HepG2 (cell line): ENCODE results near the gene KANSL1. TPM values are rescaled to one million over a fixed set of nuclear protein-coding genes. Genes with fewer than 3 reads are reported as not detected.

Source experiments
- ATAC-seq: fragments of 200-7000 bp; cut with Tn5 transposase; 3 replicates; pipeline ENCODE4 v1.9.1; 2020; ENCODE audit warnings: mild to moderate bottlenecking, moderate library complexity
- BruUV-seq: library from RNA; stranded (reverse); fragments of 400-500 nt; replicated peaks from 2 replicates; lab custom pipeline; 2021; lab: Mats Ljungman, UMichigan
- CTCF ChIA-PET: fragments of 300-600 bp; formaldehyde crosslinking; extraction: SDS; loops from one replicate; lab custom pipeline; 2021; ENCODE audit warnings: low total read pairs, inconsistent platforms, low intra/inter-chr PET ratio; lab: Yijun Ruan, JAX
- POLR2A ChIA-PET: fragments of 350-600 bp; sonication (Branson Sonifier 250); formaldehyde crosslinking; loops from one replicate; lab custom pipeline; 2020; ENCODE audit warnings: antibody characterized with exemption, inconsistent platforms; lab: Yijun Ruan, JAX
- DNase-seq: peaks from one replicate; pipeline ENCODE4 v3.0.0-alpha.2; 2015; ENCODE audit warnings: low spot score
- FAIRE-seq: peaks from 3 replicates; lab custom pipeline; 2011; peaks lifted over from hg19 to GRCh38; lab: Jason Lieb, UNC
- H2AFZ ChIP-seq: one replicate; pipeline ENCODE4 v1.6.1; 2011; ENCODE audit warnings: low read length, inconsistent platforms
- H3K27ac ChIP-seq: fragments of 300-600 bp; 3 replicates; pipeline ENCODE4 v1.8.0; 2011; ENCODE audit warnings: mixed run types, mild to moderate bottlenecking, mixed read lengths, low read length, inconsistent platforms; ENCODE audit not compliant: insufficient read depth; ENCODE audit errors: extremely low read length
- H3K27me3 ChIP-seq, 2 experiments: fragments of 200-600 bp in 1 of 2; 2 replicates in 1 of 2; 3 replicates in 1 of 2; pipeline versions ENCODE4 v1.6.0 to v1.8.0; 2011; ENCODE audit warnings: low read length in 2 of 2, mild to moderate bottlenecking in 2 of 2, moderate library complexity in 2 of 2, inconsistent platforms in 1 of 2; ENCODE audit not compliant: insufficient read depth in 2 of 2, control insufficient read depth in 1 of 2
- H3K36me3 ChIP-seq, 2 experiments: fragments of 200-600 bp in 1 of 2; replicated peaks in 1 of 2; 2 replicates in 1 of 2; 3 replicates in 1 of 2; pipeline versions ENCODE4 v1.5.1 to v1.8.0; 2011; ENCODE audit warnings: low read length in 2 of 2, inconsistent platforms in 1 of 2; ENCODE audit not compliant: insufficient read depth in 2 of 2, control insufficient read depth in 1 of 2
- H3K4me1 ChIP-seq: 2 replicates; pipeline ENCODE4 v1.5.1; 2012; ENCODE audit warnings: low read length, inconsistent platforms; ENCODE audit not compliant: insufficient read depth
- H3K4me2 ChIP-seq: 2 replicates; pipeline ENCODE4 v1.6.0; 2011; ENCODE audit warnings: low read depth, low read length, inconsistent platforms
- H3K4me3 ChIP-seq, 3 experiments: fragments of 200-600 bp in 1 of 3; sonication (generic), shearing (Covaris generic) in 1 of 3; replicated peaks in 1 of 3; 2 replicates each; pipeline ENCODE4 v1.5.1; 2011 to 2016; ENCODE audit warnings: low read length in 3 of 3, inconsistent platforms in 2 of 3, low read depth in 2 of 3, mild to moderate bottlenecking in 2 of 3, control low read depth in 1 of 3, mixed read lengths in 1 of 3; ENCODE audit not compliant: insufficient read depth in 1 of 3
- H3K79me2 ChIP-seq: one replicate; pipeline ENCODE4 v1.6.1; 2011; ENCODE audit warnings: low read length, inconsistent platforms; ENCODE audit not compliant: insufficient read depth
- H3K9ac ChIP-seq: 2 replicates; pipeline ENCODE4 v1.6.0; 2011; ENCODE audit warnings: mild to moderate bottlenecking, low read depth, low read length, inconsistent platforms; ENCODE audit not compliant: insufficient read depth
- H3K9me3 ChIP-seq: 2 replicates; pipeline ENCODE4 v1.5.1; 2012; ENCODE audit warnings: mild to moderate bottlenecking, low read length
- H4K20me1 ChIP-seq: 2 replicates; pipeline ENCODE4 v1.6.0; 2011; ENCODE audit warnings: inconsistent platforms, mild to moderate bottlenecking, low read length, moderate library complexity; ENCODE audit not compliant: insufficient read depth
- HOXA5 ChIP-seq: sonication (generic); formaldehyde crosslinking; IDR thresholded peaks from 2 replicates; pipeline ENCODE4 v1.4.0; 2020; ENCODE audit warnings: missing genetic modification reagents
- NFIB ChIP-seq: sonication (generic); formaldehyde crosslinking; IDR thresholded peaks from 2 replicates; pipeline ENCODE4 v1.9.0; 2021; ENCODE audit warnings: missing genetic modification reagents, mild to moderate bottlenecking, borderline replicate concordance
- PBX2 ChIP-seq: IDR thresholded peaks from 2 replicates; pipeline ENCODE4 v1.6.1; 2016; ENCODE audit warnings: control low read depth
- SRSF4 ChIP-seq: fragments of 200-400 bp; formaldehyde crosslinking; IDR thresholded peaks from one replicate; pipeline ENCODE4 v1.6.1; 2018; ENCODE audit warnings: mild to moderate bottlenecking, low read depth, low read length, moderate library complexity; ENCODE audit not compliant: poor library complexity, severe bottlenecking
- ZFP37 ChIP-seq: sonication (generic); formaldehyde crosslinking; IDR thresholded peaks from 2 replicates; pipeline ENCODE4 v1.4.0; 2020; ENCODE audit warnings: missing genetic modification reagents, borderline replicate concordance
- ZNF124 ChIP-seq: sonication (generic); formaldehyde crosslinking; IDR thresholded peaks from 2 replicates; pipeline ENCODE4 v1.4.0; 2020; ENCODE audit warnings: missing genetic modification reagents
- ZNF33A ChIP-seq: sonication (generic); formaldehyde crosslinking; IDR thresholded peaks from 2 replicates; pipeline ENCODE4 v1.5.1; 2020; ENCODE audit warnings: missing genetic modification reagents, mild to moderate bottlenecking, moderate library complexity, borderline replicate concordance
- WGBS: methylation state at CpG from one replicate; pipeline ENCODE4 v1.1.6; 2017; ENCODE audit warnings: low lambda C conversion rate; 5-methylcytosine and 5-hydroxymethylcytosine counted together
- in situ Hi-C: cut with HindIII; loops from 2 replicates; pipeline ENCODE4 v1.10.0; 2017; ENCODE audit warnings: low pct_unique_long_range_greater_than_20kb; ENCODE audit not compliant: extremely low pct_ligation_motif_present
- intact Hi-C: fragments of 100-400 bp; cut with micrococcal nuclease; formaldehyde crosslinking; loops from one replicate; pipeline ENCODE4 v1.10.0; 2022; ENCODE audit not compliant: unreplicated experiment
- polyA plus RNA-seq, 8 experiments: library from polyadenylated mRNA; depleted of rRNA in 3 of 8; stranded (reverse) in 7 of 8; unstranded in 1 of 8; fragments of >200 nt; fragmentation: Illumina TruSeq in 4 of 8; extraction: Trizol in 4 of 8; gene quantifications; 2 replicates each; pipeline versions ENCODE4 v1.2.1 to v1.2.3, GENCODE V29; 2011 to 2016; ENCODE audit warnings: low read depth in 4 of 8, missing spikeins in 1 of 8, mixed read lengths in 1 of 8; ENCODE audit not compliant: insufficient read depth in 1 of 8
- total RNA-seq, 5 experiments: library from RNA; depleted of rRNA; stranded (reverse); fragments of >200 nt; fragmentation: Illumina TruSeq; extraction: Trizol; gene quantifications; 2 replicates each; pipeline ENCODE4 v1.2.3, GENCODE V29; 2016; ENCODE audit warnings: low read depth in 1 of 5

Gene KANSL1
- total and polyA plus RNA-seq, 2 of the 13 experiments (the other 11 are each of a cell fraction or from before 2014, with no cell fraction given), result 24.0 to 59.6 TPM

- TF ChIP-seq SRSF4, result no peak
- TF ChIP-seq HOXA5 (CRISPR knock-in tag), result no peak
Measured at GRCh38 chr17:45991341-45991740, 201.9 kb downstream of the KANSL1 start (continued).

- in situ Hi-C loops (no loop called here), intact Hi-C loops (no loop called here)
- DNase-seq, result no peak
- Histone ChIP-seq H4K20me1 (no peaks in the 10 kb centered on the region), H2AFZ (no peak overlapping the region), H3K9ac (no peak overlapping the region), H3K4me1 (peaks cover 52% of the 10 kb centered on the region), H3K9me3 (no peaks in the 10 kb centered on the region), H3K27ac (no peak overlapping the region), H3K4me2 (no peak overlapping the region), H3K36me3 (no peaks in the 10 kb centered on the region), H3K4me3 (no peak overlapping the region), H3K27me3 (peaks cover 0 to 8% of the 10 kb centered on the region in 2 experiments; a peak in 1 of 5 replicates), H3K79me2 (no peaks in the 10 kb centered on the region)
- TF ChIP-seq PBX2 (CRISPR knock-in tag) (0 out of 2 replicates have a peak, but pooled peaks have one; percentile 11), ZFP37 (CRISPR knock-in tag) (no peak)
- peak; percentile 34 for FAIRE-seq
- peak; percentile 17; the same call in 2 of the 3 replicates for ATAC-seq
- POLR2A ChIA-PET, result no interaction called here
- CTCF ChIA-PET, result no interaction called here
- 65% methylated on average over 3 of the region's 6 CpGs for WGBS
- no TSS peak for BruUV-seq
Measured at GRCh38 chr17:45990886-45991285, 202.3 kb downstream of the KANSL1 start.

- ChIA-PET CTCF (no interaction called here), POLR2A (no interaction called here)
- Histone ChIP-seq H3K27me3 (peaks cover 0 to 9% of the 10 kb centered on the region in 2 experiments; a peak in 1 of 5 replicates), H4K20me1 (no peaks in the 10 kb centered on the region), H2AFZ (no peak overlapping the region), H3K36me3 (no peaks in the 10 kb centered on the region), H3K4me3 (no peak overlapping the region), H3K4me1 (peaks cover 52% of the 10 kb centered on the region), H3K79me2 (no peaks in the 10 kb centered on the region), H3K9ac (no peak overlapping the region), H3K27ac (no peak overlapping the region), H3K4me2 (no peak overlapping the region), H3K9me3 (no peaks in the 10 kb centered on the region)
- in situ Hi-C loops (no loop called here), intact Hi-C loops (no loop called here)
- DNase-seq (no peak), FAIRE-seq (no peak), ATAC-seq (no peak)
- WGBS, result 30% methylated on average over 3 of the region's 3 CpGs
- BruUV-seq, result no TSS peak
- TF ChIP-seq NFIB (CRISPR knock-in tag), result no peak
- no peak for TF ChIP-seq ZNF124 (CRISPR knock-in tag)
- TF ChIP-seq ZNF33A, result no peak
Measured at GRCh38 chr17:45989759-45990158, 203.5 kb downstream of the KANSL1 start.
